Astrocyte (in vitro differentiated cells and primary cell): Measurements from ENCODE around the gene SLC6A20.

ENCODE experiments used
- CTCF ChIP-seq: IDR thresholded peaks from 2 replicates; pipeline ENCODE4 v1.5.1; 2011; ENCODE audit warnings: low read depth, mild to moderate bottlenecking, inconsistent platforms, low read length, moderate library complexity; ENCODE audit not compliant: insufficient read depth
- EZH2 ChIP-seq: IDR thresholded peaks from 2 replicates; pipeline ENCODE4 v1.6.1; 2012; ENCODE audit warnings: mild to moderate bottlenecking, low read length, inconsistent platforms; ENCODE audit not compliant: insufficient read depth

GRCh38 chr3:45799586-45799985, 3.2 kb upstream of the SLC6A20 start:
- TF ChIP-seq CTCF (no peak), EZH2 (no peak)
